ENCODE results near the gene LINGO4.

DNA sequence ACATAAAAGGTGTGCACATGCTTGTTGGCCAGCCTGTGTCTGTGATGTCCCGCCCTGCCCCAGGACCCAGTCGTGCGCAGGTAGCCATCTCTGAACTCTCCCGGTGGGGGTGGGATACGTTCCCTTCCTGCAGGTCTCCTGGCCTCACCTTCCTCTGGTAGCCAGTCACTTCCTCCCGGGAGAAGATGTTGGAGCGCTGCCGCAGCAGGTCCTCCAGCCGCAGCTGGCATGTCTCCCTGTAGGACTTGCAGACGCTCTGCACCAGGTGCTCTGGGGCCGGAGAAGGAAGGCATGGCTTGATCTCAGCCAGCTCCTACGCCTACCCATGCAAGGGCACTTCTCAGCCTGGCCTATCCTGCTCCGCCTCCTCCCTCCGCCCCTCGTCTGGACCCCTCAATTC, 9.2 kb upstream of the LINGO4 start:
- TF ChIP-seq SUZ12 (IDR thresholded peaks at IDR 0.05; ENCODE audit: extremely low read depth, insufficient read depth, insufficient read length) = no peak
- no peak for TF ChIP-seq ZNF274 (IDR thresholded peaks at IDR 0.05; ENCODE audit: low read depth, low read length)
- TF ChIP-seq YY1 (IDR thresholded peaks at IDR 0.05; ENCODE audit: insufficient read depth, insufficient read length) = no peak

Data from NT2/D1 (cell line).